HG03175 (cell line): Measurements from ENCODE around the gene PARS2.
A peak's percentile ranks its signal among the peaks of the same experiment; 100 is the strongest.

Experiments
- ATAC-seq: cut with Tn5 transposase; IDR thresholded peaks from one replicate; pipeline ENCODE4 v1.9.1; 2021; ENCODE audit warnings: mild to moderate bottlenecking, moderate library complexity; ENCODE audit not compliant: unreplicated experiment

Gene PARS2

GRCh38 chr1:54764133-54764921, at the start of gene PARS2:
Gene PARS2 (minus strand): TSS chr1:54764523. CDS start chr1:54759161, 5,362 bp downstream.
- peak; percentile 96 for ATAC-seq

- ATAC-seq = no peak
These were observed 49.8 kb upstream of the PARS2 start for GRCh38 chr1:54814126-54814498.

GRCh38 chr1:54813485-54814125, 49.3 kb upstream of the PARS2 start:
- ATAC-seq = no peak

GRCh38 chr1:54812801-54813484, 48.6 kb upstream of the PARS2 start:
- no peak for ATAC-seq

- no peak for ATAC-seq
These were observed 47.7 kb upstream of the PARS2 start for GRCh38 chr1:54811739-54812655.

- no peak for ATAC-seq
These were observed 46.7 kb upstream of the PARS2 start for GRCh38 chr1:54811066-54811465.

- ATAC-seq = peak; percentile 68
These were observed 46.0 kb upstream of the PARS2 start for GRCh38 chr1:54810153-54810942.

- no peak for ATAC-seq
These were observed 45.3 kb upstream of the PARS2 start for GRCh38 chr1:54809496-54810074.

GRCh38 chr1:54808443-54809207, 44.3 kb upstream of the PARS2 start:
- no peak for ATAC-seq

GRCh38 chr1:54807756-54808155, 43.4 kb upstream of the PARS2 start:
- no peak for ATAC-seq

GRCh38 chr1:54806931-54807611, 42.7 kb upstream of the PARS2 start:
- no peak for ATAC-seq

- no peak for ATAC-seq
These were observed 41.7 kb upstream of the PARS2 start for GRCh38 chr1:54805981-54806381.

GRCh38 chr1:54805466-54805865, 41.1 kb upstream of the PARS2 start:
- no peak for ATAC-seq

DNA sequence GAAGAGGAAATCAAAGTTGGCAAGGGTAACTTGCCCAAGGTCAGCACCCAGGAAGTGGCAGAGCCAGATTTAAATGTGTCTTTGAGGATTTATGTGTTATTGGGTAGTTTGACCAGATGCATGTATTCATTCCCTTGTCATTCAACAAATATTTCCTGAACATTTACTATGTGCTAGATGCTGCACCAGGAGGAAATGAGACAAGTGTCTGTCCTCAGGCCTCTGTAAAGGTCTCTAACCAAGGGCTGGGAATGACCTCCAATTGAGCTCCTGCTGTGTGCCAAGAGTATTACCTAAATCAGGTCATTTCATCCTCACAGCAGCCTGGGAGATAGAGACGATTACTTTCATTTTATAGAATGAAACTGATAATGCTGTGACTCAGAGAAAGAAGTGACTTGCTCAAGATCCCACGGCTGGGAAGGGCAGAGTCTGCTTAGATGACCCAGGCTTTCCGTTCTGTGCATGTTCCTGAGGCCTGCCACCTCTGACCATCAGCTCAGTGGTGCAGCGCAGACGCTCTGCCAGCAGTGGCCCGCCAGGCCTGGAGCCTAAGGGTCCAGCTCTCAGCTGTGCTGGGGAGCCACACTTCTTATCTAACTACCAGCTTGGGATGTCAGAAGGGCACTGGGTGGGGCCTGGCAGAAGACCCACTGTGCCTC, 40.3 kb upstream of the PARS2 start:
- no peak for ATAC-seq

GRCh38 chr1:54803761-54804470, 39.6 kb upstream of the PARS2 start:
- ATAC-seq = no peak

DNA sequence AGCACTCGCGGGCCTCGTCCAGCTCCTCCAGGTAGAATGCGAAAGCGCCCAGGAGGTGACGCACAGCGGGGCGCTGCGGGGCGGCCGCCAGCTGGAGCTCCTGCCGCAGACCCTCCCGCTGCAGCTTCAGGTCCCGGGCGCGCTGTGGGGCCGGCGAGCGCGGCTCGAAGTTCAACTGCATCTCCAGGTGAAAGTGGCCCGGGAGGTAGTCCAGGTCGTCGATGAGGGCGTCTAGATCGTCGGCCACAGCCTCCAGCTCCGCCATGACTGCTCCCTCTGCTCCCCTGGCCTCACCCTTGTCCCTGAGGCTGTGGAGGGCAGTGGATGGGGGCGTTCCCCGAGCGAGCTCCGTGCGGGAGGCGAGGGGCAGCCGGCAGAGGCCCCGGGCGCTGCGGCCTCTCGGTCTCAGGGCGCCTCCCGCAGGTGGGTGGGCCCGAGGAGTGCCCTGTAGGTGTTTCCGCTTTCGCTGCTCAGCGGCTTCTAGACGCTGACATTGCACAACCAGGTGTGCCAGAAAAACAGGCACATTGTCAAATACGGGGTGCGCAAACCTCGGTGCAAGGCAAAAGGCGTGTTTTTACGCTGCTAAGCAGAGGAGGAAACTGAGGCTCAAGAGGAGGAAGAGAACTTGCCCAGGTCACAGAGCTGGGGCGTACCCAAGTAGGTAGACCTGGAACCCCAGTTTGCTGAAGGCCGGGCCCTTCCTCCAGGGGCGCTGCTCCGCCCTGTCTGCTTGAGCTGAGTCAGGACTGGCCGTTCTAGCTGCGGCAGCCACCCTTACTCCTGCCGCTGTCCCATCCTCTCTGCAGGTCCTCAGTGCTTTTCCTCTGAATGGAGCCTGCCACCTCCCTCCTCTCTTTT, 36.8 kb upstream of the PARS2 start, which contains the start of gene TTC22:
Gene TTC22, minus strand, starts transcription at position 425 of the 861 bp plus-strand sequence. Its CDS starts 160 bp downstream, at position 265.
- peak; percentile 90 for ATAC-seq
